ENCODE results near the gene SRPK3. TPM values are rescaled to one million over a fixed set of nuclear protein-coding genes. Genes with fewer than 3 reads are reported as not detected.

SRPK3 gene
- total RNA-seq (2014; rRNA removed; shearing (Covaris generic)) (not detected in 2 replicates), total RNA-seq (2022) (not detected in 2 replicates), Bru-seq, nascent RNA (not detected), BruChase-seq, experiment 1, labeled RNA remaining after a 6-hour chase (percentile 15 among the genes with signal in this experiment), BruChase-seq, experiment 2, labeled RNA remaining after a 2-hour chase (not detected)
- long read RNA-seq, result 0 reads

GRCh38 chrX:153780678-153781427 is at the start of gene SRPK3:
Gene SRPK3, plus strand, starts transcription at chrX:153781041. Its CDS starts 46 bp downstream, at chrX:153781087.
- Histone ChIP-seq H3K27ac (ENCODE audit: low read depth, low read length, poor library complexity, severe bottlenecking) (no peak within 1 kb of the TSS), H3K4me1 (ENCODE audit: insufficient read depth, low read length, poor library complexity, severe bottlenecking) (peaks cover 3% of the 10 kb centered on the region), H3K4me3 (ENCODE audit: low read depth, low read length, poor library complexity, severe bottlenecking) (no peak within 1 kb of the TSS), H3K36me3 (ENCODE audit: insufficient read depth, low read length) (no peaks in the 10 kb centered on the region; the same call in 1 of the 2 replicates), H4K20me1 (ENCODE audit: insufficient read depth, low read length) (no peaks in the 10 kb centered on the region), H3K9me3 (ENCODE audit: low read length) (no peaks in the 10 kb centered on the region), H3K9me2 (ENCODE audit: insufficient read depth, low read length) (no peaks in the 10 kb centered on the region), H3K79me2 (ENCODE audit: insufficient read depth, low read depth, low read length) (no peaks in the 10 kb centered on the region), H3K4me2 (ENCODE audit: low read length) (no peak within 1 kb of the TSS), H2AFZ (ENCODE audit: low read length) (no peak within 1 kb of the TSS)
- POLR2A ChIA-PET, result interaction anchor here (0.8 kb wide), 1 partner anchor 114 kb away, joined by 3 read pairs; no protein-coding TSS in a partner anchor
- DNase-seq (ENCODE audit: low spot score), result no peak
- TF ChIP-seq, protein P1, sequence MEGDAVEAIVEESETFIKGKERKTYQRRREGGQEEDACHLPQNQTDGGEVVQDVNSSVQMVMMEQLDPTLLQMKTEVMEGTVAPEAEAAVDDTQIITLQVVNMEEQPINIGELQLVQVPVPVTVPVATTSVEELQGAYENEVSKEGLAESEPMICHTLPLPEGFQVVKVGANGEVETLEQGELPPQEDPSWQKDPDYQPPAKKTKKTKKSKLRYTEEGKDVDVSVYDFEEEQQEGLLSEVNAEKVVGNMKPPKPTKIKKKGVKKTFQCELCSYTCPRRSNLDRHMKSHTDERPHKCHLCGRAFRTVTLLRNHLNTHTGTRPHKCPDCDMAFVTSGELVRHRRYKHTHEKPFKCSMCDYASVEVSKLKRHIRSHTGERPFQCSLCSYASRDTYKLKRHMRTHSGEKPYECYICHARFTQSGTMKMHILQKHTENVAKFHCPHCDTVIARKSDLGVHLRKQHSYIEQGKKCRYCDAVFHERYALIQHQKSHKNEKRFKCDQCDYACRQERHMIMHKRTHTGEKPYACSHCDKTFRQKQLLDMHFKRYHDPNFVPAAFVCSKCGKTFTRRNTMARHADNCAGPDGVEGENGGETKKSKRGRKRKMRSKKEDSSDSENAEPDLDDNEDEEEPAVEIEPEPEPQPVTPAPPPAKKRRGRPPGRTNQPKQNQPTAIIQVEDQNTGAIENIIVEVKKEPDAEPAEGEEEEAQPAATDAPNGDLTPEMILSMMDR (conservative IDR thresholded peaks at IDR 0.05; ENCODE audit: low read length), result no peak
- no peak for TF ChIP-seq EZH2phosphoT487 (IDR thresholded peaks at IDR 0.05; ENCODE audit: borderline replicate concordance, low read depth, low read length)
- no TSS peak for BruUV-seq (replicated peaks)
- CTCF ChIA-PET (ENCODE audit: unreplicated experiment), result no interaction called here
- intact Hi-C loops (cut with micrococcal nuclease; ENCODE audit: unreplicated experiment), result no loop called here

- DNase-seq (ENCODE audit: low spot score), result no peak
- no peaks in the 10 kb centered on the region for H3K9me3 ChIP-seq (ENCODE audit: low read length)
- no TSS peak for BruUV-seq (replicated peaks)
- no peak overlapping the region for H3K4me2 ChIP-seq (ENCODE audit: low read length)
- H3K4me1 ChIP-seq (ENCODE audit: insufficient read depth, low read length, poor library complexity, severe bottlenecking), result peaks cover 32% of the 10 kb centered on the region
- no peaks in the 10 kb centered on the region; the same call in 1 of the 2 replicates for H3K36me3 ChIP-seq (ENCODE audit: insufficient read depth, low read length)
- no peak overlapping the region for H2AFZ ChIP-seq (ENCODE audit: low read length)
- no peaks in the 10 kb centered on the region for H4K20me1 ChIP-seq (ENCODE audit: insufficient read depth, low read length)
- ChIA-PET CTCF (ENCODE audit: unreplicated experiment) (no interaction called here), POLR2A (no interaction called here)
- intact Hi-C loops (cut with micrococcal nuclease; ENCODE audit: unreplicated experiment), result no loop called here
- no peak overlapping the region for H3K27ac ChIP-seq (ENCODE audit: low read depth, low read length, poor library complexity, severe bottlenecking)
- no peaks in the 10 kb centered on the region for H3K9me2 ChIP-seq (ENCODE audit: insufficient read depth, low read length)
- H3K79me2 ChIP-seq (ENCODE audit: insufficient read depth, low read depth, low read length), result no peaks in the 10 kb centered on the region
- no peak overlapping the region for H3K4me3 ChIP-seq (ENCODE audit: low read depth, low read length, poor library complexity, severe bottlenecking)
- no peak for TF ChIP-seq EZH2phosphoT487 (IDR thresholded peaks at IDR 0.05; ENCODE audit: borderline replicate concordance, low read depth, low read length)
- TF ChIP-seq, protein P1 (conservative IDR thresholded peaks at IDR 0.05; ENCODE audit: low read length), result no peak
Measured at GRCh38 chrX:153731117-153731844, 49.6 kb upstream of the SRPK3 start.
